IPS DF 4.7 (cell line): Measurements from ENCODE around the gene FOXL1.

Experiments used
- DNase-seq: peaks from one replicate; pipeline ENCODE4 v3.0.0-alpha.2; 2013; ENCODE audit warnings: low spot score; ENCODE audit errors: extremely low read depth

The FOXL1 gene

GRCh38 chr16:86631444-86631843 is 53.1 kb downstream of the FOXL1 start:
- no peak for DNase-seq
